ENCODE data around the gene RAB11FIP4. TPM values are rescaled to one million over a fixed set of nuclear protein-coding genes. Genes with fewer than 3 reads are reported as not detected.

RAB11FIP4 gene
- total and polyA plus RNA-seq, 2 donors (not counting 1 experiment from before 2014, with no cell fraction given), result 0.16 to 0.66 TPM

- Histone ChIP-seq H3K9ac (ENCODE audit: insufficient read depth, low read length) (peak overlapping the region; percentile 39), H3K27me3 (ENCODE audit: control insufficient read depth, insufficient read depth, low read length) (no peaks in the 10 kb centered on the region), H3K79me2 (ENCODE audit: control insufficient read depth, insufficient read depth, low read length) (peaks cover 75% of the 10 kb centered on the region), H3K4me2 (ENCODE audit: extremely low read depth, insufficient read depth, low read length) (peak overlapping the region; percentile 96), H3K4me1 (ENCODE audit: control insufficient read depth, extremely low read depth, insufficient read depth, low read length) (peaks cover 13% of the 10 kb centered on the region), H3K36me3 (ENCODE audit: control insufficient read depth, insufficient read depth, low read length) (no peaks in the 10 kb centered on the region), H2AFZ (ENCODE audit: low read length) (no peak overlapping the region), H3K27ac (ENCODE audit: insufficient read depth, low read length) (peak overlapping the region; percentile 91), H3K9me3 (ENCODE audit: control insufficient read depth, insufficient read depth, low read depth, low read length) (no peaks in the 10 kb centered on the region), H3K4me3 (replicated peaks in 1 of 4; ENCODE audit: control extremely low read depth in 1 of 4, insufficient read depth in 1 of 4, low read depth in 3 of 4, low read length in 4 of 4) (peak overlapping the region; percentile 80 to 92 (median 82)), H4K20me1 (ENCODE audit: control insufficient read depth, extremely low read depth, insufficient read depth, low read length) (no peaks in the 10 kb centered on the region)
- peak; percentile 52 to 78 for DNase-seq (ENCODE audit: low read depth in 2 of 2)
- TF ChIP-seq EZH2 (IDR thresholded peaks at IDR 0.05; ENCODE audit: low read length, missing control alignments) (no peak), CTCF (conservative IDR thresholded peaks at IDR 0.05 in 1 of 2, IDR thresholded peaks at IDR 0.05 in 1 of 2; ENCODE audit: low read depth in 1 of 2, low read length in 2 of 2) (no peak)
Measured at GRCh38 chr17:31561469-31562375, 170.2 kb downstream of the RAB11FIP4 start.

GRCh38 chr17:31562376-31562840 is 170.9 kb downstream of the RAB11FIP4 start:
- no peak for DNase-seq (ENCODE audit: low read depth in 2 of 2)
- peak overlapping the region in 2 of 4 experiments; percentile 83 to 92 for H3K4me3 ChIP-seq (replicated peaks in 1 of 4; ENCODE audit: control extremely low read depth in 1 of 4, insufficient read depth in 1 of 4, low read depth in 3 of 4, low read length in 4 of 4)
- peaks cover 13% of the 10 kb centered on the region for H3K4me1 ChIP-seq (ENCODE audit: control insufficient read depth, extremely low read depth, insufficient read depth, low read length)
- no peak overlapping the region for H2AFZ ChIP-seq (ENCODE audit: low read length)
- H3K9ac ChIP-seq (ENCODE audit: insufficient read depth, low read length), result no peak overlapping the region
- H4K20me1 ChIP-seq (ENCODE audit: control insufficient read depth, extremely low read depth, insufficient read depth, low read length), result no peaks in the 10 kb centered on the region
- H3K4me2 ChIP-seq (ENCODE audit: extremely low read depth, insufficient read depth, low read length), result peak overlapping the region; percentile 96
- no peak overlapping the region for H3K27ac ChIP-seq (ENCODE audit: insufficient read depth, low read length)
- TF ChIP-seq EZH2 (IDR thresholded peaks at IDR 0.05; ENCODE audit: low read length, missing control alignments) (no peak), CTCF (conservative IDR thresholded peaks at IDR 0.05 in 1 of 2, IDR thresholded peaks at IDR 0.05 in 1 of 2; ENCODE audit: low read depth in 1 of 2, low read length in 2 of 2) (no peak)
- H3K36me3 ChIP-seq (ENCODE audit: control insufficient read depth, insufficient read depth, low read length), result no peaks in the 10 kb centered on the region
- H3K27me3 ChIP-seq (ENCODE audit: control insufficient read depth, insufficient read depth, low read length), result no peaks in the 10 kb centered on the region
- no peaks in the 10 kb centered on the region for H3K9me3 ChIP-seq (ENCODE audit: control insufficient read depth, insufficient read depth, low read depth, low read length)
- H3K79me2 ChIP-seq (ENCODE audit: control insufficient read depth, insufficient read depth, low read length), result peaks cover 82% of the 10 kb centered on the region

- Histone ChIP-seq H4K20me1 (ENCODE audit: control insufficient read depth, extremely low read depth, insufficient read depth, low read length) (no peaks in the 10 kb centered on the region), H3K4me3 (replicated peaks in 1 of 4; ENCODE audit: control extremely low read depth in 1 of 4, insufficient read depth in 1 of 4, low read depth in 3 of 4, low read length in 4 of 4) (peak overlapping the region in 1 of 4 experiments; percentile 39), H3K9ac (ENCODE audit: insufficient read depth, low read length) (no peak overlapping the region), H2AFZ (ENCODE audit: low read length) (no peak overlapping the region), H3K4me1 (ENCODE audit: control insufficient read depth, extremely low read depth, insufficient read depth, low read length) (peaks cover 13% of the 10 kb centered on the region), H3K27ac (ENCODE audit: insufficient read depth, low read length) (no peak overlapping the region), H3K4me2 (ENCODE audit: extremely low read depth, insufficient read depth, low read length) (no peak overlapping the region), H3K79me2 (ENCODE audit: control insufficient read depth, insufficient read depth, low read length) (peaks cover 99% of the 10 kb centered on the region), H3K9me3 (ENCODE audit: control insufficient read depth, insufficient read depth, low read depth, low read length) (no peaks in the 10 kb centered on the region), H3K36me3 (ENCODE audit: control insufficient read depth, insufficient read depth, low read length) (peaks cover 2% of the 10 kb centered on the region), H3K27me3 (ENCODE audit: control insufficient read depth, insufficient read depth, low read length) (no peaks in the 10 kb centered on the region)
- TF ChIP-seq CTCF (conservative IDR thresholded peaks at IDR 0.05 in 1 of 2, IDR thresholded peaks at IDR 0.05 in 1 of 2; ENCODE audit: low read depth in 1 of 2, low read length in 2 of 2) (no peak), EZH2 (IDR thresholded peaks at IDR 0.05; ENCODE audit: low read length, missing control alignments) (no peak)
- no peak for DNase-seq (ENCODE audit: low read depth in 2 of 2)
Measured at GRCh38 chr17:31564291-31564690, 172.8 kb downstream of the RAB11FIP4 start.
